SK-N-SH (cell line): ENCODE measurements around the gene SSR3. TPM values are rescaled to one million over a fixed set of nuclear protein-coding genes. Genes with fewer than 3 reads are reported as not detected.

Experiments used
- CTCF ChIA-PET: fragments of 300-600, 350-600 bp; formaldehyde crosslinking; extraction: SDS; loops from one replicate; lab custom pipeline; 2021; lab: Yijun Ruan, JAX
- POLR2A ChIA-PET: fragments of 350-600 bp; sonication (Branson Sonifier 250); formaldehyde crosslinking; extraction: SDS; loops from one replicate; lab custom pipeline; 2020; ENCODE audit warnings: antibody characterized with exemption, inconsistent platforms; lab: Yijun Ruan, JAX
- DNase-seq: peaks from one replicate; pipeline ENCODE4 v3.0.0; 2012
- H2AFZ ChIP-seq: fragments of 200-600 bp; sonication (generic); 2 replicates; pipeline ENCODE4 v1.8.1; 2016; ENCODE audit warnings: antibody characterized with exemption, mild to moderate bottlenecking, low read depth
- H3F3A ChIP-seq: fragments of 200-600 bp; sonication (generic); replicated peaks from 2 replicates; pipeline ENCODE3; 2016; ENCODE audit warnings: antibody characterized with exemption, mild to moderate bottlenecking; ENCODE audit not compliant: insufficient read depth
- H3K27ac ChIP-seq, 2 experiments: fragments of 200-500 bp in 1 of 2; fragments of 200-600 bp in 1 of 2; sonication (Bioruptor generic) in 1 of 2; sonication (generic), shearing (Covaris generic) in 1 of 2; 2 replicates each; pipeline versions ENCODE4 v1.5.1 to v1.6.1; 2014 to 2016; ENCODE audit warnings: low read depth in 2 of 2, inconsistent platforms in 1 of 2, low read length in 1 of 2, mild to moderate bottlenecking in 1 of 2, mixed read lengths in 1 of 2
- H3K27me3 ChIP-seq: fragments of 200-600 bp; sonication (generic), shearing (Covaris generic); 2 replicates; pipeline ENCODE4 v1.6.1; 2016; ENCODE audit warnings: mixed run types; ENCODE audit not compliant: insufficient read depth
- H3K36me3 ChIP-seq, 2 experiments: fragments of 200-500 bp in 1 of 2; fragments of 200-600 bp in 1 of 2; sonication (Bioruptor generic) in 1 of 2; sonication (generic) in 1 of 2; replicated peaks in 1 of 2; 2 replicates each; pipeline versions ENCODE3 to v1.5.1; 2014 to 2016; ENCODE audit warnings: low read length in 1 of 2, mild to moderate bottlenecking in 1 of 2; ENCODE audit not compliant: insufficient read depth in 2 of 2, control insufficient read depth in 1 of 2
- H3K4me1 ChIP-seq, 2 experiments: fragments of 200-500 bp in 1 of 2; fragments of 200-600 bp in 1 of 2; sonication (Bioruptor generic) in 1 of 2; sonication (generic), shearing (Covaris generic) in 1 of 2; 2 replicates each; pipeline versions ENCODE4 v1.5.1 to v1.6.1; 2014 to 2016; ENCODE audit warnings: low read depth in 1 of 2, low read length in 1 of 2, mixed run types in 1 of 2; ENCODE audit not compliant: insufficient read depth in 2 of 2, control insufficient read depth in 1 of 2
- H3K4me2 ChIP-seq: fragments of 200-600 bp; sonication (generic), shearing (Covaris generic); 2 replicates; pipeline ENCODE4 v1.6.1; 2017; ENCODE audit warnings: mixed run types
- H3K4me3 ChIP-seq, 2 experiments: fragments of 200-500 bp in 1 of 2; fragments of 200-600 bp in 1 of 2; sonication (Bioruptor generic) in 1 of 2; sonication (generic), shearing (Covaris generic) in 1 of 2; 2 replicates each; pipeline versions ENCODE4 v1.5.1 to v1.8.1; 2014 to 2016; ENCODE audit warnings: low read depth in 2 of 2, inconsistent platforms in 1 of 2, low read length in 1 of 2, mild to moderate bottlenecking in 1 of 2, mixed read lengths in 1 of 2, moderate library complexity in 1 of 2
- H3K79me2 ChIP-seq: fragments of 200-600 bp; sonication (generic); 2 replicates; pipeline ENCODE4 v1.8.1; 2017; ENCODE audit warnings: mild to moderate bottlenecking; ENCODE audit not compliant: insufficient read depth
- H3K9ac ChIP-seq: fragments of 200-600 bp; sonication (generic); 2 replicates; pipeline ENCODE4 v1.6.1; 2017; ENCODE audit warnings: mixed run types
- H3K9me2 ChIP-seq: fragments of 200-600 bp; sonication (generic); 2 replicates; pipeline ENCODE4 v1.6.1; 2017; ENCODE audit warnings: mixed run types
- H3K9me3 ChIP-seq: fragments of 200-600 bp; sonication (generic); 2 replicates; pipeline ENCODE4 v1.6.1; 2017; ENCODE audit warnings: mixed run types, mild to moderate bottlenecking, moderate library complexity
- H4K20me1 ChIP-seq: fragments of 200-600 bp; sonication (generic); 2 replicates; pipeline ENCODE4 v1.6.1; 2017; ENCODE audit warnings: mild to moderate bottlenecking, mixed run types; ENCODE audit not compliant: insufficient read depth
- EP300 ChIP-seq, 2 experiments: IDR thresholded peaks; 2 replicates each; pipeline versions ENCODE4 v1.4.0 to v1.6.1; 2012; ENCODE audit warnings: borderline replicate concordance in 1 of 2, low read depth in 1 of 2, low read length in 1 of 2
- EZH2phosphoT487 ChIP-seq: fragments of 200-600 bp; sonication (generic); IDR thresholded peaks from 2 replicates; pipeline ENCODE4 v1.6.1; 2017; ENCODE audit warnings: low read depth, mixed run types, mild to moderate bottlenecking, antibody characterized with exemption, moderate library complexity, borderline replicate concordance
- GABPA ChIP-seq: IDR thresholded peaks from 2 replicates; pipeline ENCODE4 v1.4.0; 2012; ENCODE audit warnings: low read depth, mild to moderate bottlenecking
- RXRA ChIP-seq: IDR thresholded peaks from 2 replicates; pipeline ENCODE4 v1.4.0; 2012; ENCODE audit warnings: low read depth, mild to moderate bottlenecking, borderline replicate concordance
- SMC3 ChIP-seq: IDR thresholded peaks from 2 replicates; pipeline ENCODE4 v1.6.1; 2012; ENCODE audit warnings: low read depth, low read length, improper control_type of control experiment
- TAF1 ChIP-seq: IDR thresholded peaks from 2 replicates; pipeline ENCODE4 v1.6.1; 2012; ENCODE audit warnings: low read depth, mild to moderate bottlenecking, low read length, moderate library complexity, borderline replicate concordance
- USF2 ChIP-seq: fragments of 150-350 bp; IDR thresholded peaks from 2 replicates; pipeline ENCODE4 v1.6.1; 2017; ENCODE audit warnings: antibody characterized with exemption, low read length, low read depth, borderline replicate concordance
- YY1 ChIP-seq: IDR thresholded peaks from 2 replicates; pipeline ENCODE4 v1.4.0; 2012; ENCODE audit warnings: low read depth, mild to moderate bottlenecking
- ZBTB33 ChIP-seq: IDR thresholded peaks from 2 replicates; pipeline ENCODE4 v1.4.0; 2012; ENCODE audit warnings: low read depth, borderline replicate concordance
- WGBS: methylation state at CpG from one replicate; pipeline ENCODE4 v1.1.6; 2017; ENCODE audit warnings: low lambda C conversion rate; 5-methylcytosine and 5-hydroxymethylcytosine counted together
- polyA plus RNA-seq, 3 experiments: library from polyadenylated mRNA; depleted of rRNA; stranded (reverse); fragments of >200 nt; gene quantifications; 2 replicates each; pipeline ENCODE4 v1.2.3, GENCODE V29; 2012

SSR3 gene
- polyA plus RNA-seq, 1 of the 3 experiments (the other 2 are of a cell fraction): 61.7 TPM

GRCh38 chr3:156598413-156598812 lies 43.5 kb upstream of the SSR3 start:
- POLR2A ChIA-PET: interaction anchor here (0.6 kb wide), 1 partner anchor 45 kb away, joined by 3 read pairs; no protein-coding TSS in a partner anchor
- WGBS: 92% methylated on average over 6 of the region's 6 CpGs
- no peaks in the 10 kb centered on the region for H3K36me3 ChIP-seq
- H4K20me1 ChIP-seq: no peaks in the 10 kb centered on the region
- H3K27ac ChIP-seq: no peak overlapping the region
- H3K9me3 ChIP-seq: no peaks in the 10 kb centered on the region
- no peaks in the 10 kb centered on the region for H3K79me2 ChIP-seq
- H3F3A ChIP-seq: no peaks in the 10 kb centered on the region
- no peak overlapping the region for H2AFZ ChIP-seq
- TF ChIP-seq EZH2phosphoT487: no peak
- TF ChIP-seq GABPA: no peak
- TF ChIP-seq USF2: no peak
- no peak for TF ChIP-seq SMC3
- no peak for TF ChIP-seq RXRA
- no peak overlapping the region for H3K4me2 ChIP-seq
- no peak for DNase-seq
- H3K4me1 ChIP-seq: peaks cover 4 to 6% of the 10 kb centered on the region in 2 experiments; a peak in 2 of 4 replicates
- no peak overlapping the region for H3K4me3 ChIP-seq
- H3K9ac ChIP-seq: no peak overlapping the region
- H3K27me3 ChIP-seq: no peaks in the 10 kb centered on the region
- no peaks in the 10 kb centered on the region for H3K9me2 ChIP-seq
- CTCF ChIA-PET: interaction anchor here (0.8 kb wide), 1 partner anchor 11 kb away, joined by 3 read pairs; no protein-coding TSS in a partner anchor

- no peak for TF ChIP-seq YY1
- TF ChIP-seq TAF1: no peak
- no peak for TF ChIP-seq ZBTB33
- TF ChIP-seq EP300 (IDR thresholded peaks at IDR 0.05; ENCODE audit: borderline replicate concordance in 1 of 2, low read depth in 1 of 2, low read length in 1 of 2): no peak
- H3K27ac ChIP-seq: no peak overlapping the region
- H3K4me1 ChIP-seq: peaks cover 2 to 6% of the 10 kb centered on the region in 2 experiments; a peak in 2 of 4 replicates
- 79% methylated on average over 7 of the region's 7 CpGs for WGBS
- no peaks in the 10 kb centered on the region for H3K79me2 ChIP-seq
- H3K9me2 ChIP-seq: no peaks in the 10 kb centered on the region
- H3K4me3 ChIP-seq: no peak overlapping the region
- DNase-seq: no peak
- POLR2A ChIA-PET: no interaction called here
- H4K20me1 ChIP-seq: no peaks in the 10 kb centered on the region
- 0 out of 2 replicates have a peak overlapping the region, but pooled peaks have one; percentile 36 for H2AFZ ChIP-seq
- H3K9me3 ChIP-seq: no peaks in the 10 kb centered on the region
- CTCF ChIA-PET: interaction anchor here (0.9 to 1.4 kb wide), 3 partner anchors 9 to 79 kb away, joined by 3 read pairs; partner anchors contain the start of gene SSR3
- no peak overlapping the region for H3K4me2 ChIP-seq
- H3K36me3 ChIP-seq: no peaks in the 10 kb centered on the region
- no peaks in the 10 kb centered on the region for H3F3A ChIP-seq
- no peak overlapping the region for H3K9ac ChIP-seq
- H3K27me3 ChIP-seq: no peaks in the 10 kb centered on the region
These were observed 39.3 kb upstream of the SSR3 start for GRCh38 chr3:156594219-156594683.
